K562 (cell line): ENCODE data around the gene SLC4A5. TPM values are rescaled to one million over a fixed set of nuclear protein-coding genes. Genes with fewer than 3 reads are reported as not detected.
A peak's percentile ranks its signal among the peaks of the same experiment; 100 is the strongest.

Experiments used
- ATAC-seq: fragments of 200-7000 bp; cut with Tn5 transposase; 3 replicates; pipeline ENCODE4 v1.9.1; 2020; ENCODE audit warnings: moderate library complexity
- BruUV-seq: library from RNA; stranded (reverse); fragments of 400-500 nt; replicated peaks from 2 replicates; lab custom pipeline; 2021; lab: Mats Ljungman, UMichigan
- CTCF ChIA-PET: fragments of 300-600 bp; formaldehyde crosslinking; extraction: SDS; loops from one replicate; lab custom pipeline; 2021; ENCODE audit warnings: low intra/inter-chr PET ratio; lab: Yijun Ruan, JAX
- POLR2A ChIA-PET: fragments of 300-600, 350-650 bp; sonication (Branson Sonifier 250); formaldehyde crosslinking; extraction: SDS; loops from one replicate; lab custom pipeline; 2021; ENCODE audit warnings: antibody characterized with exemption, inconsistent platforms; lab: Yijun Ruan, JAX
- DNase-seq, 4 experiments: peaks; one replicate each; pipeline versions ENCODE4 v3.0.0 to v3.0.0-alpha.2; 2011 to 2018; ENCODE audit warnings: low spot score in 3 of 4, mixed read lengths in 3 of 4; ENCODE audit errors: extremely low read depth in 1 of 4
- FAIRE-seq: peaks from 2 replicates; lab custom pipeline; 2011; peaks lifted over from hg19 to GRCh38; lab: Jason Lieb, UNC
- H2AFZ ChIP-seq: 2 replicates; pipeline ENCODE4 v1.6.0; 2011; ENCODE audit warnings: low read depth, low read length, control low read depth, inconsistent platforms
- H3K27ac ChIP-seq: fragments of 200-600 bp; 3 replicates; pipeline ENCODE4 v1.8.0; 2011; ENCODE audit warnings: low read depth, mild to moderate bottlenecking, control low read depth, inconsistent platforms, low read length, moderate library complexity, mixed read lengths; ENCODE audit errors: extremely low read depth
- H3K27me3 ChIP-seq, 2 experiments: fragments of 300-600 bp in 1 of 2; 2 replicates in 1 of 2; 3 replicates in 1 of 2; pipeline versions ENCODE4 v1.6.0 to v1.8.0; 2011; ENCODE audit warnings: inconsistent platforms in 2 of 2, low read length in 2 of 2, mild to moderate bottlenecking in 1 of 2, mixed read lengths in 1 of 2, moderate library complexity in 1 of 2; ENCODE audit not compliant: control insufficient read depth in 2 of 2, insufficient read depth in 2 of 2
- H3K36me3 ChIP-seq: fragments of 300-600 bp; 3 replicates; pipeline ENCODE4 v1.8.0; 2011; ENCODE audit warnings: mild to moderate bottlenecking, low read length, inconsistent platforms; ENCODE audit not compliant: control insufficient read depth, insufficient read depth
- H3K4me1 ChIP-seq, 2 experiments: fragments of 200-600 bp in 1 of 2; replicated peaks in 1 of 2; 2 replicates in 1 of 2; 3 replicates in 1 of 2; pipeline versions ENCODE4 v1.5.1 to v1.8.0; 2011; ENCODE audit warnings: inconsistent platforms in 2 of 2, low read length in 2 of 2, mild to moderate bottlenecking in 1 of 2, mixed read lengths in 1 of 2, moderate library complexity in 1 of 2; ENCODE audit not compliant: control insufficient read depth in 2 of 2, insufficient read depth in 2 of 2
- H3K4me2 ChIP-seq: 2 replicates; pipeline ENCODE4 v1.6.1; 2011; ENCODE audit warnings: low read length, control low read depth, inconsistent platforms, mixed read lengths; ENCODE audit not compliant: insufficient read depth
- H3K4me3 ChIP-seq: fragments of 200-600 bp; sonication (generic), shearing (Covaris generic); 2 replicates; pipeline ENCODE4 v1.5.1; 2016; ENCODE audit warnings: control low read depth, inconsistent platforms
- H3K79me2 ChIP-seq: fragments of 200-600 bp; 3 replicates; pipeline ENCODE4 v1.8.0; 2011; ENCODE audit warnings: low read length, inconsistent platforms; ENCODE audit not compliant: control insufficient read depth, insufficient read depth
- H3K9ac ChIP-seq, 2 experiments: 2 replicates each; pipeline versions ENCODE4 v1.6.0 to v1.6.1; 2011; ENCODE audit warnings: low read depth in 2 of 2, low read length in 2 of 2, control low read depth in 1 of 2, inconsistent platforms in 1 of 2, mild to moderate bottlenecking in 1 of 2, mixed read lengths in 1 of 2; ENCODE audit not compliant: insufficient read depth in 1 of 2
- H3K9me1 ChIP-seq: one replicate; pipeline ENCODE4 v1.6.0; 2011; ENCODE audit warnings: inconsistent platforms, mild to moderate bottlenecking, low read length, moderate library complexity; ENCODE audit not compliant: control insufficient read depth, insufficient read depth
- H3K9me3 ChIP-seq: replicated peaks from 2 replicates; pipeline ENCODE4 v1.5.1; 2011; ENCODE audit warnings: low read depth, low read length, inconsistent platforms; ENCODE audit not compliant: control insufficient read depth, insufficient read depth
- H4K20me1 ChIP-seq: replicated peaks from 2 replicates; pipeline ENCODE4 v1.6.1; 2011; ENCODE audit warnings: low read length, inconsistent platforms, mixed read lengths; ENCODE audit not compliant: control insufficient read depth, insufficient read depth
- ATF1 ChIP-seq, 2 experiments: fragments of 450-650 bp in 1 of 2; IDR thresholded peaks; 2 replicates each; pipeline ENCODE4 v1.6.1; 2016; ENCODE audit warnings: missing compliant biosample characterization in 1 of 2, missing genetic modification characterization in 1 of 2
- CAMTA2 ChIP-seq: fragments of 250-450 bp; sonication (Bioruptor Pico); conservative IDR thresholded peaks from 2 replicates; pipeline ENCODE4 v1.5.1; 2022
- CEBPB ChIP-seq: fragments of 450-650 bp; IDR thresholded peaks from 2 replicates; pipeline ENCODE4 v1.6.1; 2016; ENCODE audit warnings: missing genetic modification characterization, missing compliant biosample characterization
- EP300 ChIP-seq: IDR thresholded peaks from 2 replicates; pipeline ENCODE4 v1.6.1; 2012; ENCODE audit warnings: low read length, improper control_type of control experiment
- HNRNPL ChIP-seq: fragments of 200-400 bp; formaldehyde crosslinking; IDR thresholded peaks from 2 replicates; pipeline ENCODE4 v1.6.1; 2017; ENCODE audit warnings: low read depth, mild to moderate bottlenecking, low read length
- KHSRP ChIP-seq: fragments of 450-650 bp; IDR thresholded peaks from 2 replicates; pipeline ENCODE4 v1.6.1; 2017
- MAFG ChIP-seq: fragments of 450-650 bp; conservative IDR thresholded peaks from 2 replicates; pipeline ENCODE4 v1.6.1; 2016; ENCODE audit warnings: missing genetic modification characterization, missing compliant biosample characterization
- NFYB ChIP-seq: IDR thresholded peaks from 2 replicates; pipeline ENCODE4 v1.6.1; 2011; ENCODE audit warnings: mild to moderate bottlenecking, moderate library complexity; ENCODE audit not compliant: insufficient read length; ENCODE audit errors: extremely low read depth
- POLR2A ChIP-seq: fragments of 450-650 bp; conservative IDR thresholded peaks from 2 replicates; pipeline ENCODE4 v1.6.1; 2016
- SFPQ ChIP-seq: fragments of 200-400 bp; formaldehyde crosslinking; IDR thresholded peaks from 2 replicates; pipeline ENCODE4 v1.6.1; 2017; ENCODE audit warnings: mild to moderate bottlenecking, low read depth, low read length, moderate library complexity
- XRCC4 ChIP-seq: IDR thresholded peaks from one replicate; pipeline ENCODE4 v1.6.1; 2011; ENCODE audit not compliant: insufficient read depth, insufficient read length; ENCODE audit errors: extremely low read depth
- YBX1 ChIP-seq: fragments of 450-650 bp; IDR thresholded peaks from 2 replicates; pipeline ENCODE4 v1.7.1; 2016; ENCODE audit warnings: mild to moderate bottlenecking
- ZNF197 ChIP-seq: fragments of 200-800 bp; sonication (Bioruptor generic); IDR thresholded peaks from 2 replicates; pipeline ENCODE4 v1.6.1; 2016; ENCODE audit warnings: low read depth, missing genetic modification characterization, missing compliant biosample characterization
- ZNF76 ChIP-seq: fragments of 250-450 bp; sonication (Bioruptor Pico); IDR thresholded peaks from 2 replicates; pipeline ENCODE4 v1.4.0; 2020; ENCODE audit warnings: mild to moderate bottlenecking, moderate library complexity, borderline replicate concordance
- WGBS: fragments of 100-300 bp; shearing (Covaris generic); methylation state at CpG from one replicate; pipeline ENCODE4 v1.1.6; 2016; ENCODE audit warnings: low coverage, mixed read lengths; ENCODE audit not compliant: insufficient coverage; ENCODE audit errors: missing lambda C conversion rate; 5-methylcytosine and 5-hydroxymethylcytosine counted together
- in situ Hi-C: fragments of 300-500 bp; cut with MboI; formaldehyde crosslinking; loops from 4 replicates; pipeline ENCODE4 v1.15.0; 2018; ENCODE audit warnings: inconsistent platforms, mixed read lengths
- intact Hi-C: fragments of 100-400 bp; cut with micrococcal nuclease; formaldehyde crosslinking; loops from 2 replicates; pipeline ENCODE4 v1.14.2; 2022
- polyA plus RNA-seq, 8 experiments: library from polyadenylated mRNA; depleted of rRNA in 4 of 8; stranded (reverse) in 5 of 8; unstranded in 3 of 8; fragments of >200 nt; fragmentation: Nextera tagmentation in 2 of 8; fragmentation: Illumina TruSeq in 1 of 8; extraction: Ambion mirVana in 2 of 8; extraction: Trizol in 1 of 8; gene quantifications; 2 replicates each; pipeline versions ENCODE4 v1.2.1 to v1.2.3, GENCODE V29; 2011 to 2014; ENCODE audit warnings: inconsistent platforms in 1 of 8, missing spikeins in 1 of 8
- total RNA-seq, 7 experiments: library from RNA; depleted of rRNA in 6 of 7; stranded (reverse); fragments of >200 nt in 6 of 7; fragmentation: Illumina TruSeq in 2 of 7; extraction: Trizol in 2 of 7; gene quantifications; 2 replicates each; pipeline versions ENCODE4 v1.2.1 to v1.2.3, GENCODE V29; 2011 to 2021; ENCODE audit warnings: low replicate concordance in 1 of 7
- TF ChIP-seq, protein P1 (sequence below), 2 experiments: fragments of 450-650 bp in 1 of 2; sonication (generic) in 1 of 2; formaldehyde crosslinking in 1 of 2; IDR thresholded peaks in 1 of 2; conservative IDR thresholded peaks in 1 of 2; 2 replicates each; pipeline versions ENCODE4 v1.6.1 to v1.8.1; 2016 to 2023; ENCODE audit warnings: mild to moderate bottlenecking in 2 of 2, moderate library complexity in 2 of 2, inconsistent platforms in 1 of 2, missing genetic modification reagents in 1 of 2

The SLC4A5 gene
- total and polyA plus RNA-seq, 9 of the 15 experiments (the other 6 are each of a cell fraction or from before 2014, with no cell fraction given) = 0.03 to 0.77 (median 0.14) TPM; not detected in 1

DNA sequence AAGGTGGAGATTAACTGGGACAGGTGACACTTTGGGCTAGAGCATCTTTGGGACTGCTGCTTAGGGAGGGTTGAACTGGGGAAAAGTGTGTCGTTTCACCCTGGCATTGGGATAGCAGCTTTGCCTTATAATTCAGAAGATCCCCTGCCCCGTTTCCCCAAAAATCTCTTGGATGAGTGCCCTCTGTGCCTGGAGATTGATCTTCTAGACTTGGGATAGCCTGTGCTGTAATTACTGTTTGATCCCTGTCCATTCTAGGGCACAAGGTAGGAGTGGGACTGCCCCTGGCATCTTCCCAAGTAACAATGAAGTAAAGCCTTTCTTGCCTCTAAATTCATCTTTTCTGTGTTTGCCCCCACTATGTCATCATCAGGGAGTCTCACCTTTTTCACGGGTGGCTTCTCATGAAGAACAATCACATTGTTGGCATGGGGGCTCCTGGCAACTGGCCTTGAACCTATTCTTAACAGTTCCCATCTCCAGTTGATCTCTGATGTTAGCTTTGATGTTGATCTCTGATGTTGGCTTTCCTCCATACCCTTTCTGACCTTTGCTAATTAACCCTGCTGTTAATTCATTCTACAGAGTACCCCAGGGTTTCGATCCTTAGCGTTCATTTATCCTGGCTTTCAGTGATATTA is 123.2 kb downstream of the SLC4A5 start:
- H3K27me3 ChIP-seq = no peaks in the 10 kb centered on the region
- no peak overlapping the region for H3K4me3 ChIP-seq
- POLR2A ChIA-PET = interaction anchor here (0.7 to 6.4 kb wide), 4 partner anchors 13 to 72 kb away, joined by 3 to 62 read pairs (median 4); no protein-coding TSS in a partner anchor
- no peak for FAIRE-seq
- H3K4me1 ChIP-seq = peaks cover 0 to 3% of the 10 kb centered on the region in 2 experiments; a peak in 1 of 5 replicates
- CTCF ChIA-PET = no interaction called here
- in situ Hi-C loops (no loop called here), intact Hi-C loops (no loop called here)
- H3K9ac ChIP-seq = no peak overlapping the region
- DNase-seq = no peak
- no peaks in the 10 kb centered on the region for H3K79me2 ChIP-seq
- H2AFZ ChIP-seq = no peak overlapping the region
- no TSS peak for BruUV-seq
- H3K4me2 ChIP-seq = no peak overlapping the region
- 0 out of 2 replicates have a peak, but pooled peaks cover 8% of the 10 kb centered on the region for H4K20me1 ChIP-seq
- no peak for ATAC-seq
- WGBS = 86% methylated on average over 5 of the region's 5 CpGs
- H3K36me3 ChIP-seq = peaks cover 44% of the 10 kb centered on the region
- no peaks in the 10 kb centered on the region for H3K9me3 ChIP-seq
- no peak overlapping the region for H3K27ac ChIP-seq
- no peaks in the 10 kb centered on the region for H3K9me1 ChIP-seq
- TF ChIP-seq CEBPB (tag) = no peak
- TF ChIP-seq ZNF197 (CRISPR knock-in tag) = no peak
- TF ChIP-seq ATF1 (CRISPR knock-in tag; IDR thresholded peaks at IDR 0.05) = no peak
- no peak for TF ChIP-seq ATF1 (tag; IDR thresholded peaks at IDR 0.05)
- no peak for TF ChIP-seq CAMTA2 (CRISPR knock-in tag)
- no peak for TF ChIP-seq KHSRP
- TF ChIP-seq, protein P1, sequence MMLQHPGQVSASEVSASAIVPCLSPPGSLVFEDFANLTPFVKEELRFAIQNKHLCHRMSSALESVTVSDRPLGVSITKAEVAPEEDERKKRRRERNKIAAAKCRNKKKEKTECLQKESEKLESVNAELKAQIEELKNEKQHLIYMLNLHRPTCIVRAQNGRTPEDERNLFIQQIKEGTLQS (IDR thresholded peaks at IDR 0.05) = 0 out of 2 replicates have a peak, but pooled peaks have one; percentile 11
- TF ChIP-seq, protein P1 (CRISPR knock-in tag; conservative IDR thresholded peaks at IDR 0.05) = no peak
- no peak for TF ChIP-seq HNRNPL
- TF ChIP-seq NFYB = no peak
- no peak for TF ChIP-seq XRCC4
- TF ChIP-seq MAFG (tag) = no peak
- TF ChIP-seq ZNF76 (CRISPR knock-in tag) = no peak
- no peak for TF ChIP-seq YBX1
- 0 out of 2 replicates have a peak, but pooled peaks have one; percentile 7 for TF ChIP-seq POLR2A
- TF ChIP-seq EP300 = no peak
- no peak for TF ChIP-seq SFPQ
